ENCODE measurements around the gene IGF2R. TPM values are rescaled to one million over a fixed set of nuclear protein-coding genes. Genes with fewer than 3 reads are reported as not detected.

Gene IGF2R
- total and polyA plus RNA-seq, 4 experiments from 2014 or later = 4.5 to 79.2 (median 48.1) TPM

DNA sequence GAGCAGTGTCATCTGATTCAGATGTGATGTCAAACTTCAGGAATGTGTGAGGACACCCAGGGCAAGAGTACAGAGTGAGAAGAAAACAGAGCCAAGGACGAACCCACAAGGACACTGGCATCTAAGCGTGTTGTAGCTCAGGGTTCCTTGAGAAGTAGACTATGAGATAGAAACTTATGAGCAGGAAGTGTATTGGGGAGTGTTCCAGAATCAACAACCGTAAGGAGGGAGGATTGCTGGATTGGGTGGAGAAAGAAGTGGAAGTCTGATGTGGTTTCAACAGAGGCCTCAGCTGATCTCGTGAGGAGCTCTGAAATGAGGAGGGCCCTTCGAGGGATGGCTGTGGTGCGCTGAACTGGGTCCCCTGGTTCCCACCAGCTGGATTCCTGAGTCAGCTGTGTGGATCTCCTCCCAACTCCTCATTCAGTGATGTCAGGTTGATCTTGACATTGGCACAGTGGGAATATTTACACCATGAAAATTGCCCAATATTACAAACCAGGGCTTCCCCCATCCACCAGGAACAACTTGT is 25.7 kb upstream of the IGF2R start:
- no peaks in the 10 kb centered on the region for H3K9me3 ChIP-seq (ENCODE audit: control insufficient read depth in 1 of 2, low read length in 2 of 2)
- peaks cover 2 to 5% of the 10 kb centered on the region in 2 donors for H3K36me3 Mint-ChIP-seq
- intact Hi-C loops (cut with micrococcal nuclease) = no loop called here
- peaks cover 1 to 2% of the 10 kb centered on the region in 2 donors for H3K27me3 Mint-ChIP-seq
- H3K36me3 ChIP-seq (ENCODE audit: insufficient read depth, low read length) = no peaks in the 10 kb centered on the region
- DNase-seq = no peak
- H3K9me3 Mint-ChIP-seq = peaks cover 0 to 27% (median 12%) of the 10 kb centered on the region in 8 donors
- ChIA-PET POLR2A (ENCODE audit: partially characterized antibody) (no interaction called here), CTCF (ENCODE audit: partially characterized antibody) (interaction anchor here (1.0 to 6.1 kb wide), 5 partner anchors 17 to 691 kb away, joined by 3 to 45 read pairs (median 5); no protein-coding TSS in a partner anchor)
- H3K27ac ChIP-seq (ENCODE audit: low read depth, low read length) = no peak overlapping the region
- H3K27ac Mint-ChIP-seq = no peak overlapping the region
- H3K4me1 Mint-ChIP-seq = peaks cover 0 to 2% (median 0%) of the 10 kb centered on the region in 4 donors
- no peak overlapping the region for H3K4me3 Mint-ChIP-seq
- H3K4me3 ChIP-seq (ENCODE audit: low read length in 2 of 2) = no peak overlapping the region
- no peaks in the 10 kb centered on the region for H3K27me3 ChIP-seq (ENCODE audit: insufficient read depth, low read length)
- H3K4me1 ChIP-seq (ENCODE audit: insufficient read depth, low read length) = no peaks in the 10 kb centered on the region

DNA sequence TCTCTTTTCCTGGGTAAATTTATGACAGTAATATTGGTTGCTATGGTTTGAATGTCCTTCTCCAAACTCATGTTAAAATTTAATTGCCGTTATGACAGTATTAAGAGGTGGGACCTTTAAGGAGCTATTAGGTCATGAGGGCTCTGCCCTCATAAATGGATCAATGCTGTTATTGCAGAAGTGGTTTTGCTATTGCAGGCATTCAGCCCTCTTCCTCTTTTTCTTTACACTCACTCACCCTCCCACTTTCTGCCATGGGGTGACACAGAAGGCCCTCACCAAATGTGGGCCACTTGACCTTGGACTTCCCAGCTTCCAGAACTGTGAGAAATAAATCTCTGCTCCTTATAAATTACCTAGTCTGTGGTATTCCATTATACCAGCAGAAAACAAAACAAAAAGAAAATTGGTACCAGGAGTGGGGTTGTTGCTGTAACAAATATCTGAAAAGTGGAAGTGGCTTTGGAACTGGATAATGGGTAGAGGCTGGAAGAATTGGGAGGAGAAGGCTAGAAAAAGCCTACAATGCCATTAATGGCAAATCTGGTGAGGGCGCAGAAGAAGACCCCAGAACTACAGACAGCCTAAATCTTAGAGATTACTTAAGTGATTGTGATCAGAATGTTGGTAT is 24.8 kb upstream of the IGF2R start:
- H3K36me3 Mint-ChIP-seq = peaks cover 2 to 5% of the 10 kb centered on the region in 2 donors
- DNase-seq = no peak
- no peaks in the 10 kb centered on the region for H3K9me3 ChIP-seq (ENCODE audit: control insufficient read depth in 1 of 2, low read length in 2 of 2)
- H3K27me3 ChIP-seq (ENCODE audit: insufficient read depth, low read length) = no peaks in the 10 kb centered on the region
- H3K9me3 Mint-ChIP-seq = peaks cover 0 to 27% (median 12%) of the 10 kb centered on the region in 8 donors
- peaks cover 0 to 2% of the 10 kb centered on the region in 2 donors for H3K27me3 Mint-ChIP-seq
- H3K4me3 ChIP-seq (ENCODE audit: low read length in 2 of 2) = no peak overlapping the region
- H3K27ac Mint-ChIP-seq = no peak overlapping the region
- CTCF ChIA-PET (ENCODE audit: partially characterized antibody) = interaction anchor here (1.2 to 6.1 kb wide), 3 partner anchors 225 to 691 kb away, joined by 4 to 45 read pairs (median 5); no protein-coding TSS in a partner anchor
- no peaks in the 10 kb centered on the region for H3K36me3 ChIP-seq (ENCODE audit: insufficient read depth, low read length)
- no peak overlapping the region for H3K4me3 Mint-ChIP-seq
- no peaks in the 10 kb centered on the region for H3K4me1 ChIP-seq (ENCODE audit: insufficient read depth, low read length)
- H3K4me1 Mint-ChIP-seq = peaks cover 0 to 2% (median 0%) of the 10 kb centered on the region in 4 donors
- H3K27ac ChIP-seq (ENCODE audit: low read depth, low read length) = no peak overlapping the region
- POLR2A ChIA-PET (ENCODE audit: partially characterized antibody) = interaction anchor here (1.5 kb wide), 1 partner anchor 251 kb away, joined by 3 read pairs; the partner anchor contains the start of gene SOD2
- intact Hi-C loops (cut with micrococcal nuclease) = no loop called here

DNA sequence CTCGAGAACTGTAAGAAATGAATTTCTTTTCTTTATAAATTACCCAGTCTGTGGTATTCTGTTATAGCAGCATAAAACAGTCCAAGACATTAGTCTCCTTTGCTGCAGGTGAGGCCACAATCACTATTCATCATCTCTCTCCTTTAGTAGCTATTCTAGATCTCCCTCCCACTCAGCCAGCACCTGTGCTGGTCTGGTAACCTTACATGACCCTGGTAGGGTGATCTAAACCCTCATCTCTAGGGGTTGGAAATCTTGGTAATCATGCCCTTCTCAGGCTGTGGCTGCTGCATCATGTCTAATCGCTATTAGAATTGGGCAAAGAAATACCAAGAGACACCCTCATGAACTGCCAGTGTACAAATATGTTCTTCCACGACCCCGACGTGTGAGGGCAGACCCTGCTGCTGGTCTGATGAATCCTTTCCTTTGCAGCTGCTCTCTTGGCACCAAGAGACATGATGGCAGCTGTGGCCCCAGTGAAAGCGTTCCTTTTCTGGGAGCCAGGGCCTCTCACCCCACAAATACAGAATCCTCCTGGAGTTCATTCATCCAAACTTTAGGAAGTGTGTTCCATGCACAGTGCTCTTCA is 23.0 kb upstream of the IGF2R start:
- ChIA-PET POLR2A (ENCODE audit: partially characterized antibody) (no interaction called here), CTCF (ENCODE audit: partially characterized antibody) (interaction anchor here (6.1 kb wide), 1 partner anchor 227 kb away, joined by 45 read pairs; no protein-coding TSS in a partner anchor)
- Mint-ChIP-seq H3K27ac (peak overlapping the region in 1 of 7 donors; percentile 43), H3K36me3 (peaks cover 2 to 5% of the 10 kb centered on the region in 2 donors), H3K4me1 (peaks cover 0 to 2% (median 0%) of the 10 kb centered on the region in 4 donors), H3K27me3 (peaks cover 0 to 2% of the 10 kb centered on the region in 2 donors), H3K4me3 (no peak overlapping the region), H3K9me3 (peaks cover 0 to 27% (median 12%) of the 10 kb centered on the region in 8 donors)
- Histone ChIP-seq H3K9me3 (ENCODE audit: control insufficient read depth in 1 of 2, low read length in 2 of 2) (no peaks in the 10 kb centered on the region), H3K4me3 (ENCODE audit: low read length in 2 of 2) (no peak overlapping the region), H3K36me3 (ENCODE audit: insufficient read depth, low read length) (no peaks in the 10 kb centered on the region), H3K27ac (ENCODE audit: low read depth, low read length) (no peak overlapping the region), H3K27me3 (ENCODE audit: insufficient read depth, low read length) (no peaks in the 10 kb centered on the region), H3K4me1 (ENCODE audit: insufficient read depth, low read length) (no peaks in the 10 kb centered on the region)
- intact Hi-C loops (cut with micrococcal nuclease) = no loop called here
- no peak for DNase-seq

DNA sequence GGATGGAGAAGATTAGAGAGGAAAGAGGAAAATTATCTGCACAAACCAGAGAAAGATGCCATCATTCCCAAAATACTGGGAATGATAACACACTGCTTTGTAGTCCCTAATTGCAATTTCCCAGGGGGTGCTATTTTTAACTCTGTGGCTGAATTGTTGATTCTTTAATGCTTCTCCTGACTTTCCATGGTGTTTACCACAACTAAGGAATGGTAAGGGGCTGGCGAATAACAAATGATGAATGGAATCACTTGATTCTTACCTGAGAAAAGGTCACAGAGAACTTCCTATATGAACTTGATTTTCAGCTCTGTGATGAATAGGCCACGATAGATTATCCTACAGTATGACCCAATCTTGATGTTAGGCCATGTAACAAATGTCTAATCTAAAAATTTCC is 22.0 kb upstream of the IGF2R start:
- H3K27ac Mint-ChIP-seq = no peak overlapping the region
- intact Hi-C loops (cut with micrococcal nuclease) = no loop called here
- CTCF ChIA-PET (ENCODE audit: partially characterized antibody) = no interaction called here

DNA sequence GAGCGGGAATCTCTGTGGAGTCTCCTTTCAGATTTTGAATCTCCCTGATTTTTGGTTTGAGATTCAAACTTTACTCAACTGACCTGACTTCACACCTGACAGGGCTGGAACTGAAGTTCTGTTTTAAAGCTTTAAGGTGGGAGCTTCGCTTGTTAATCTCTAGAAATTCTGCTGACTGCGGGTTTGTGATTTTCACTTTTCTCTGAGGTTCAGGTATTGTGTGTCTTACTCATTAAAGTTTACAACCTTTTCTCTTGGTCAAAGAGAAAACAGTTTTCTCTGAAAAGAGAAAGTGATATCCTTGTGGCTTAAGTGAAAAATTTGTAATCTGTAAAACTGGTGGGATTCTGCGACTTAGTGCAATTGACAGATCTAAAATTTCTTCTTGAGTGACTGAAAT is 20.7 kb upstream of the IGF2R start:
- H3K36me3 ChIP-seq (ENCODE audit: insufficient read depth, low read length) = no peaks in the 10 kb centered on the region
- no peaks in the 10 kb centered on the region for H3K4me1 ChIP-seq (ENCODE audit: insufficient read depth, low read length)
- ChIA-PET POLR2A (ENCODE audit: partially characterized antibody) (no interaction called here), CTCF (ENCODE audit: partially characterized antibody) (interaction anchor here (0.6 kb wide), 1 partner anchor 62 kb away, joined by 3 read pairs; no protein-coding TSS in a partner anchor)
- Mint-ChIP-seq H3K27me3 (peaks cover 1 to 3% of the 10 kb centered on the region in 2 donors), H3K4me1 (no peaks in the 10 kb centered on the region), H3K9me3 (peaks cover 0 to 21% (median 10%) of the 10 kb centered on the region in 8 donors), H3K4me3 (no peak overlapping the region), H3K27ac (peak overlapping the region in 1 of 7 donors; percentile 9), H3K36me3 (peaks cover 2 to 5% of the 10 kb centered on the region in 2 donors)
- H3K4me3 ChIP-seq (ENCODE audit: low read length in 2 of 2) = no peak overlapping the region
- no peaks in the 10 kb centered on the region for H3K9me3 ChIP-seq (ENCODE audit: control insufficient read depth in 1 of 2, low read length in 2 of 2)
- no peaks in the 10 kb centered on the region for H3K27me3 ChIP-seq (ENCODE audit: insufficient read depth, low read length)
- intact Hi-C loops (cut with micrococcal nuclease) = no loop called here
- H3K27ac ChIP-seq (ENCODE audit: low read depth, low read length) = no peak overlapping the region
- no peak for DNase-seq

More for the DNA sequence above, 22.0 kb upstream of the IGF2R start:
- Histone ChIP-seq H3K27me3 (ENCODE audit: insufficient read depth, low read length) (no peaks in the 10 kb centered on the region), H3K4me1 (ENCODE audit: insufficient read depth, low read length) (no peaks in the 10 kb centered on the region), H3K27ac (ENCODE audit: low read depth, low read length) (no peak overlapping the region), H3K4me3 (ENCODE audit: low read length in 2 of 2) (no peak overlapping the region), H3K9me3 (ENCODE audit: control insufficient read depth in 1 of 2, low read length in 2 of 2) (no peaks in the 10 kb centered on the region), H3K36me3 (ENCODE audit: insufficient read depth, low read length) (no peaks in the 10 kb centered on the region)
- DNase-seq = no peak
- Mint-ChIP-seq H3K4me1 (no peaks in the 10 kb centered on the region), H3K4me3 (no peak overlapping the region), H3K9me3 (peaks cover 0 to 27% (median 12%) of the 10 kb centered on the region in 8 donors), H3K36me3 (peaks cover 2 to 5% of the 10 kb centered on the region in 2 donors), H3K27me3 (peaks cover 0 to 2% of the 10 kb centered on the region in 2 donors)
- POLR2A ChIA-PET (ENCODE audit: partially characterized antibody) = no interaction called here

DNA sequence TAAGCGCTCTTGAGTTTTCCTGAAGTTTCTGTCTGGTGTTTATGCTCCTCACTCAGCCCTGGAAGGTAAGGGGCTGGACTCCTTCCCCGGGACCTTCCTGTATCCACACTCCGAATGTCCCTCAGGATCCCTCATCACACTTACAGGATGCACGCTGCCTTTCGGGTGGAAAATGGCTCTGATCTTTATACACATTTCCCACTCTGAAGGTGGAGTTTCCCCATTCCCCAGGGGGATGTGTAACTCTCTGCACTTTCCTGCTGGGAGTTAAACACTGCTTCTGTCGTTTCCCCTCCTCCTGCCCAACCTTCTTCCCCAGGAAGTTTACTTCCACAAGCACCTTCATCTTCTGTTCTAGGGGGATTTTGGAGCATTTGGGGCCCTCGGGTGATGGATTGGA is 17.1 kb upstream of the IGF2R start:
- Histone ChIP-seq H3K27me3 (ENCODE audit: insufficient read depth, low read length) (no peaks in the 10 kb centered on the region), H3K27ac (ENCODE audit: low read depth, low read length) (no peak overlapping the region), H3K4me3 (ENCODE audit: low read length in 2 of 2) (no peak overlapping the region), H3K9me3 (ENCODE audit: control insufficient read depth in 1 of 2, low read length in 2 of 2) (no peaks in the 10 kb centered on the region), H3K36me3 (ENCODE audit: insufficient read depth, low read length) (no peaks in the 10 kb centered on the region), H3K4me1 (ENCODE audit: insufficient read depth, low read length) (no peaks in the 10 kb centered on the region)
- ChIA-PET CTCF (ENCODE audit: partially characterized antibody) (interaction anchor here (1.1 kb wide), 1 partner anchor 10 kb away, joined by 3 read pairs; no protein-coding TSS in a partner anchor), POLR2A (ENCODE audit: partially characterized antibody) (no interaction called here)
- no peak for DNase-seq
- Mint-ChIP-seq H3K27me3 (peaks cover 2 to 3% of the 10 kb centered on the region in 2 donors), H3K36me3 (no peaks in the 10 kb centered on the region), H3K4me1 (no peaks in the 10 kb centered on the region), H3K4me3 (no peak overlapping the region), H3K27ac (no peak overlapping the region), H3K9me3 (no peaks in the 10 kb centered on the region)
- intact Hi-C loops (cut with micrococcal nuclease) = no loop called here

DNA sequence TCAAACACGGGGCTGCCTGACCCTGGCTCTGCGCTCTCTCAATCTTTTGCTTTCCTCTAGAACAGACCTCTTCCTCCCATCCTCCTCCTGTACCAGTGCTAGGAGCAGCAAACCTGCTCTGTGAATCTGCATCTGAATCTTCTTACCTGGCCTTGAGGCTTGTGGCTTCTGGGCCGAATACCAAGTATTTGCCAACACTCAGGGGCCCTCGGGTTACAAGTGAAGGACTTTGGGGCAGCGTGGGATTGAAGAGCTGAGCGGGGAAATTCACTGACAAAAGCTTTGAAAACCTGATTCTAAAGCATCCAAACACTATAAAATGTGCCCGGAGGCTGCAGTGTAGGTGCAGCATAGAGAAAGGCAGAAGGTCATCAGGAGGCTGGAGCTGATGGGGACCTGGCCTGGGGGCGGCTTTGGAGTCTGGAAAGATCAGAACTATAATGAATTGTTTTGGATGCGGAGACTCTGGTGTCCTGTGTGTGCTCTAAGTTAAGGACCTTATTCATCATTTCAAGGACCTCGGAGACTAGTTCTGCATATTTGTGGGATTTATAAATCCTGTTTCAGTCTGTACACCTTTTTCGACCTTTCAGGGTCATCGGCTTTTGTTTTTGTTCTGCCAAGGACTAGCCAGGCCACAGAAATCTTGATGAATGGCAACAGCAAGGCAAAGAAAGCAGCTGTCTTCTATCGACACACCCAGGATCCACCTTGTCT is 16.4 kb upstream of the IGF2R start:
- POLR2A ChIA-PET (ENCODE audit: partially characterized antibody) = no interaction called here
- no peaks in the 10 kb centered on the region for H3K36me3 Mint-ChIP-seq

More for the DNA sequence above, 16.4 kb upstream of the IGF2R start:
- intact Hi-C loops (cut with micrococcal nuclease) = no loop called here
- Histone ChIP-seq H3K27me3 (ENCODE audit: insufficient read depth, low read length) (no peaks in the 10 kb centered on the region), H3K27ac (ENCODE audit: low read depth, low read length) (no peak overlapping the region), H3K9me3 (ENCODE audit: control insufficient read depth in 1 of 2, low read length in 2 of 2) (no peaks in the 10 kb centered on the region), H3K36me3 (ENCODE audit: insufficient read depth, low read length) (no peaks in the 10 kb centered on the region), H3K4me3 (ENCODE audit: low read length in 2 of 2) (no peak overlapping the region), H3K4me1 (ENCODE audit: insufficient read depth, low read length) (no peaks in the 10 kb centered on the region)
- Mint-ChIP-seq H3K4me3 (no peak overlapping the region), H3K9me3 (no peaks in the 10 kb centered on the region), H3K27me3 (peaks cover 2 to 3% of the 10 kb centered on the region in 2 donors), H3K4me1 (no peaks in the 10 kb centered on the region), H3K27ac (no peak overlapping the region)
- CTCF ChIA-PET (ENCODE audit: partially characterized antibody) = no interaction called here
- DNase-seq = no peak

Data from CD4-positive, alpha-beta memory T cell (primary cell).